Measurements from ENCODE around the gene DHRS4L2.
"Not testable (repeated sequence)": the region's sequence is repeated elsewhere in the genome, so short reads cannot be mapped to it uniquely, and the experiment has no call there.

DHRS4L2 gene

GRCh38 chr14:23973178-23973577, 15.6 kb upstream of the DHRS4L2 start:
- not testable (repeated sequence) for DNase-seq (ENCODE audit: low read depth in 2 of 2, low spot score in 1 of 2)

GRCh38 chr14:23974041-23974440, 14.7 kb upstream of the DHRS4L2 start:
- DNase-seq (ENCODE audit: low read depth in 2 of 2, low spot score in 1 of 2), result not testable (repeated sequence)

- DNase-seq (ENCODE audit: low read depth in 2 of 2, low spot score in 1 of 2), result not testable (repeated sequence)
These were observed 11.5 kb upstream of the DHRS4L2 start for GRCh38 chr14:23977208-23977607.

GRCh38 chr14:23981951-23982813, 6.5 kb upstream of the DHRS4L2 start:
- DNase-seq (ENCODE audit: low read depth in 2 of 2, low spot score in 1 of 2), result not testable (repeated sequence)

GRCh38 chr14:23984891-23985602, 3.7 kb upstream of the DHRS4L2 start:
- no peak for DNase-seq (ENCODE audit: low read depth in 2 of 2, low spot score in 1 of 2)

- DNase-seq (ENCODE audit: low read depth in 2 of 2, low spot score in 1 of 2), result not testable (repeated sequence)
These were observed 514 bp upstream of the DHRS4L2 start for GRCh38 chr14:23988223-23988606.

- DNase-seq (ENCODE audit: low read depth in 2 of 2, low spot score in 1 of 2), result not testable (repeated sequence)
These were observed 1.2 kb downstream of the DHRS4L2 start for GRCh38 chr14:23989734-23990445.

- not testable (repeated sequence) for DNase-seq (ENCODE audit: low read depth in 2 of 2, low spot score in 1 of 2)
These were observed 2.2 kb downstream of the DHRS4L2 start for GRCh38 chr14:23990961-23991360.

- not testable (repeated sequence) for DNase-seq (ENCODE audit: low read depth in 2 of 2, low spot score in 1 of 2)
These were observed 4.3 kb downstream of the DHRS4L2 start for GRCh38 chr14:23993042-23993441.

- not testable (repeated sequence) for DNase-seq (ENCODE audit: low read depth in 2 of 2, low spot score in 1 of 2)
These were observed 7.3 kb downstream of the DHRS4L2 start for GRCh38 chr14:23996009-23996408.

GRCh38 chr14:23996825-23997224, 8.1 kb downstream of the DHRS4L2 start:
- DNase-seq (ENCODE audit: low read depth in 2 of 2, low spot score in 1 of 2), result not testable (repeated sequence)

- not testable (repeated sequence) for DNase-seq (ENCODE audit: low read depth in 2 of 2, low spot score in 1 of 2)
These were observed 10.9 kb downstream of the DHRS4L2 start for GRCh38 chr14:23999640-24000039.

- DNase-seq (ENCODE audit: low read depth in 2 of 2, low spot score in 1 of 2), result not testable (repeated sequence)
These were observed 12.3 kb downstream of the DHRS4L2 start for GRCh38 chr14:24001078-24001477.

- not testable (repeated sequence) for DNase-seq (ENCODE audit: low read depth in 2 of 2, low spot score in 1 of 2)
These were observed 12.9 kb downstream of the DHRS4L2 start for GRCh38 chr14:24001679-24002078.

GRCh38 chr14:24006471-24006816, 17.7 kb downstream of the DHRS4L2 start:
- DNase-seq (ENCODE audit: low read depth in 2 of 2, low spot score in 1 of 2), result not testable (repeated sequence)

- DNase-seq (ENCODE audit: low read depth in 2 of 2, low spot score in 1 of 2), result peak; percentile 1 to 36
These were observed 18.3 kb downstream of the DHRS4L2 start for GRCh38 chr14:24006817-24007652.

- no peak for DNase-seq (ENCODE audit: low read depth in 2 of 2, low spot score in 1 of 2)
These were observed 22.3 kb downstream of the DHRS4L2 start for GRCh38 chr14:24011051-24011450.

GRCh38 chr14:24012726-24013273, 24.1 kb downstream of the DHRS4L2 start:
- DNase-seq (ENCODE audit: low read depth in 2 of 2, low spot score in 1 of 2), result not testable (repeated sequence)

- DNase-seq (ENCODE audit: low read depth in 2 of 2, low spot score in 1 of 2), result peak in 1 of 2 donors; percentile 18
These were observed 25.2 kb downstream of the DHRS4L2 start for GRCh38 chr14:24013654-24014514.
